Panc1 (cell line): ENCODE data around the gene AIFM3. TPM values are rescaled to one million over a fixed set of nuclear protein-coding genes. Genes with fewer than 3 reads are reported as not detected.
A peak's percentile ranks its signal among the peaks of the same experiment; 100 is the strongest.
"Not testable (repeated sequence)": the region's sequence is repeated elsewhere in the genome, so short reads cannot be mapped to it uniquely, and the experiment has no call there.

Experiments
- ATAC-seq: fragments of 200-7000 bp; cut with Tn5 transposase; 2 replicates; pipeline ENCODE4 v1.9.1; 2020; ENCODE audit warnings: mild to moderate bottlenecking, moderate library complexity
- BruUV-seq: library from RNA; stranded (reverse); fragments of 400-500 nt; replicated peaks from 2 replicates; lab custom pipeline; 2021; lab: Mats Ljungman, UMichigan
- CTCF ChIA-PET: fragments of 300-600 bp; sonication (Branson Sonifier 250); formaldehyde crosslinking; loops from one replicate; lab custom pipeline; 2022; ENCODE audit warnings: antibody characterized with exemption; lab: Charles Lee
- POLR2A ChIA-PET: fragments of 300-600 bp; sonication (Branson Sonifier 250); formaldehyde crosslinking; loops from one replicate; lab custom pipeline; 2022; ENCODE audit warnings: antibody characterized with exemption; lab: Charles Lee
- DNase-seq: peaks from one replicate; pipeline ENCODE4 v3.0.0-alpha.2; 2010; ENCODE audit warnings: low read depth, low spot score
- H3K27ac ChIP-seq: 2 replicates; pipeline ENCODE4 v1.5.1; 2011; ENCODE audit warnings: mild to moderate bottlenecking, low read length, inconsistent platforms
- H3K27me3 ChIP-seq: fragments of 200-500 bp; sonication (Bioruptor generic); 2 replicates; pipeline ENCODE4 v1.6.0; 2014; ENCODE audit warnings: low read length, inconsistent platforms; ENCODE audit not compliant: control insufficient read depth, insufficient read depth
- H3K36me3 ChIP-seq: fragments of 200-500 bp; sonication (Bioruptor generic); 2 replicates; pipeline ENCODE4 v1.5.1; 2014; ENCODE audit warnings: inconsistent platforms, mild to moderate bottlenecking, low read length, moderate library complexity; ENCODE audit not compliant: control insufficient read depth, insufficient read depth
- H3K4me1 ChIP-seq: 2 replicates; pipeline ENCODE4 v1.5.1; 2011; ENCODE audit warnings: inconsistent platforms, mild to moderate bottlenecking, low read length, moderate library complexity; ENCODE audit not compliant: control insufficient read depth, insufficient read depth
- H3K4me3 ChIP-seq, 2 experiments: 2 replicates each; pipeline ENCODE4 v1.5.1; 2011 to 2012; ENCODE audit warnings: low read depth in 2 of 2, low read length in 2 of 2, mild to moderate bottlenecking in 2 of 2, inconsistent platforms in 1 of 2, moderate library complexity in 1 of 2
- H3K9me3 ChIP-seq: fragments of 200-500 bp; sonication (Bioruptor generic); 2 replicates; pipeline ENCODE4 v1.5.1; 2014; ENCODE audit warnings: low read depth, mild to moderate bottlenecking, inconsistent platforms, low read length, moderate library complexity; ENCODE audit not compliant: control insufficient read depth, insufficient read depth
- CTCF ChIP-seq: fragments of 450-650 bp; IDR thresholded peaks from 2 replicates; pipeline ENCODE4 v1.5.1; 2017; ENCODE audit warnings: mild to moderate bottlenecking
- POLR2AphosphoS5 ChIP-seq: IDR thresholded peaks from 2 replicates; pipeline ENCODE4 v1.6.1; 2012; ENCODE audit warnings: mild to moderate bottlenecking, low read depth, low read length, moderate library complexity
- REST ChIP-seq, 2 experiments: IDR thresholded peaks; 2 replicates each; pipeline ENCODE4 v1.6.1; 2011 to 2012; ENCODE audit warnings: low read depth in 2 of 2, control low read depth in 1 of 2, low read length in 1 of 2, mild to moderate bottlenecking in 1 of 2, moderate library complexity in 1 of 2; ENCODE audit not compliant: insufficient read depth in 1 of 2
- SIN3A ChIP-seq: IDR thresholded peaks from 2 replicates; pipeline ENCODE4 v1.6.1; 2012; ENCODE audit warnings: low read depth, mild to moderate bottlenecking, low read length, moderate library complexity, borderline replicate concordance; ENCODE audit not compliant: insufficient read depth
- TCF7L2 ChIP-seq: IDR thresholded peaks from 2 replicates; pipeline ENCODE4 v1.6.1; 2011; ENCODE audit warnings: mild to moderate bottlenecking, low read depth, low read length, inconsistent platforms
- in situ Hi-C: cut with HindIII; loops from 2 replicates; pipeline ENCODE4 v1.10.0; 2016; ENCODE audit warnings: low sequenced_read_pairs, low pct_unique_long_range_greater_than_20kb
- intact Hi-C: fragments of 100-400 bp; cut with micrococcal nuclease; formaldehyde crosslinking; loops from one replicate; pipeline ENCODE4 v1.10.0; 2022; ENCODE audit not compliant: unreplicated experiment
- total RNA-seq: library from RNA; stranded (reverse); gene quantifications from one replicate; pipeline ENCODE4 v1.2.1, GENCODE V29; 2021; ENCODE audit not compliant: unreplicated experiment

The AIFM3 gene
- total RNA-seq, 1 experiment from 2014 or later, result 2.7 TPM

- Histone ChIP-seq H3K27ac (peak within 1 kb of the TSS; percentile 92), H3K4me3 (peak within 1 kb of the TSS; percentile 82 to 85), H3K9me3 (no peaks in the 10 kb centered on the region), H3K36me3 (no peaks in the 10 kb centered on the region; the same call in 1 of the 2 replicates), H3K4me1 (peaks cover 9% of the 10 kb centered on the region), H3K27me3 (no peaks in the 10 kb centered on the region)
- in situ Hi-C loops (no loop called here), intact Hi-C loops (no loop called here)
- TSS peak; percentile 93 for BruUV-seq
- POLR2A ChIA-PET, result no interaction called here
- TF ChIP-seq TCF7L2, result no peak
- no peak for TF ChIP-seq CTCF
- no peak for TF ChIP-seq REST (IDR thresholded peaks at IDR 0.05; ENCODE audit: insufficient read depth in 1 of 2, low read depth in 2 of 2, low read length in 1 of 2)
- TF ChIP-seq POLR2AphosphoS5, result peak; percentile 92
- TF ChIP-seq SIN3A, result peak; percentile 44; the same call in 1 of the 2 replicates
- CTCF ChIA-PET, result no interaction called here
- peak; percentile 63 for DNase-seq
- ATAC-seq, result peak; percentile 93
Measured at GRCh38 chr22:21001601-21002325, 34.7 kb downstream of the AIFM3 start, which contains the start of gene THAP7. Gene THAP7 (minus strand): TSS chr22:21002118. CDS start chr22:21001911, 207 bp downstream.

GRCh38 chr22:21003782-21004181 lies 36.7 kb downstream of the AIFM3 start:
- H3K4me1 ChIP-seq, result peaks cover 9% of the 10 kb centered on the region
- no peaks in the 10 kb centered on the region for H3K27me3 ChIP-seq
- no peak for ATAC-seq
- H3K36me3 ChIP-seq, result no peaks in the 10 kb centered on the region; the same call in 1 of the 2 replicates
- ChIA-PET POLR2A (interaction anchor here (0.6 kb wide), 1 partner anchor 34 kb away, joined by 4 read pairs; no protein-coding TSS in a partner anchor), CTCF (interaction anchor here (0.6 kb wide), 1 partner anchor 21 kb away, joined by 5 read pairs; no protein-coding TSS in a partner anchor)
- no peaks in the 10 kb centered on the region for H3K9me3 ChIP-seq
- no peak overlapping the region; a peak in 1 of 4 replicates for H3K4me3 ChIP-seq
- H3K27ac ChIP-seq, result no peak overlapping the region
- BruUV-seq, result no TSS peak
- intact Hi-C loops, result no loop called here
- no peak for TF ChIP-seq CTCF
- no peak for TF ChIP-seq REST (IDR thresholded peaks at IDR 0.05; ENCODE audit: insufficient read depth in 1 of 2, low read depth in 2 of 2, low read length in 1 of 2)
- TF ChIP-seq POLR2AphosphoS5, result no peak
- no peak for TF ChIP-seq TCF7L2
- TF ChIP-seq SIN3A, result no peak
- in situ Hi-C loops, result no loop called here
- no peak for DNase-seq

- in situ Hi-C loops, result not testable (repeated sequence)
Measured at GRCh38 chr22:21009208-21009607, 42.2 kb downstream of the AIFM3 start.

More at GRCh38 chr22:21009208-21009607, 42.2 kb downstream of the AIFM3 start:
- H3K4me1 ChIP-seq, POLR2A ChIA-PET, CTCF ChIA-PET, H3K4me3 ChIP-seq, H3K27me3 ChIP-seq, H3K27ac ChIP-seq, H3K9me3 ChIP-seq, DNase-seq, BruUV-seq, H3K36me3 ChIP-seq, ATAC-seq, intact Hi-C loops: not testable (repeated sequence)
